DOHH2 (cell line): ENCODE measurements around the gene POU2F3.

Source experiments
- H3F3A ChIP-seq: fragments of 200-600 bp; sonication (generic), shearing (Covaris generic); 2 replicates; pipeline ENCODE4 v1.6.0; 2016; ENCODE audit warnings: antibody characterized with exemption, mild to moderate bottlenecking; ENCODE audit not compliant: control insufficient read depth, insufficient read depth
- H3K27ac ChIP-seq: fragments of 200-600 bp; sonication (generic); 2 replicates; pipeline ENCODE4 v1.5.1; 2014; ENCODE audit warnings: low read depth, mild to moderate bottlenecking, low read length, moderate library complexity
- H3K27me3 ChIP-seq: fragments of 200-600 bp; sonication (generic); 2 replicates; pipeline ENCODE4 v1.6.1; 2014; ENCODE audit warnings: mild to moderate bottlenecking, low read length, mixed read lengths; ENCODE audit not compliant: control insufficient read depth
- H3K36me3 ChIP-seq: fragments of 200-600 bp; sonication (generic); 2 replicates; pipeline ENCODE4 v1.6.1; 2014; ENCODE audit warnings: mild to moderate bottlenecking, low read length, moderate library complexity, mixed read lengths; ENCODE audit not compliant: control insufficient read depth
- H3K4me1 ChIP-seq: fragments of 200-600 bp; sonication (generic); 2 replicates; pipeline ENCODE4 v1.6.1; 2014; ENCODE audit warnings: mild to moderate bottlenecking, low read length, mixed read lengths; ENCODE audit not compliant: control insufficient read depth
- H3K4me2 ChIP-seq: fragments of 200-600 bp; sonication (generic); 2 replicates; pipeline ENCODE4 v1.6.0; 2014; ENCODE audit warnings: mild to moderate bottlenecking, low read length, moderate library complexity
- H3K4me3 ChIP-seq: fragments of 200-600 bp; sonication (generic); 2 replicates; pipeline ENCODE4 v1.5.1; 2014; ENCODE audit warnings: mild to moderate bottlenecking, low read length, mixed read lengths
- H3K79me2 ChIP-seq: fragments of 200-600 bp; sonication (generic); 2 replicates; pipeline ENCODE4 v1.6.1; 2014; ENCODE audit warnings: mild to moderate bottlenecking, low read length, mixed read lengths; ENCODE audit not compliant: control insufficient read depth
- H3K9me2 ChIP-seq: fragments of 200-600 bp; sonication (generic); replicated peaks from 2 replicates; pipeline ENCODE4 v1.6.1; 2014; ENCODE audit warnings: mild to moderate bottlenecking, low read length, mixed read lengths; ENCODE audit not compliant: control insufficient read depth
- H3K9me3 ChIP-seq: fragments of 200-600 bp; sonication (generic); 2 replicates; pipeline ENCODE4 v1.6.1; 2014; ENCODE audit warnings: antibody characterized with exemption, low read length, mixed read lengths; ENCODE audit not compliant: control insufficient read depth, insufficient read depth
- H4K20me1 ChIP-seq: fragments of 200-600 bp; sonication (generic); 2 replicates; pipeline ENCODE4 v1.6.0; 2014; ENCODE audit warnings: low read depth, mild to moderate bottlenecking, antibody characterized with exemption, low read length, moderate library complexity; ENCODE audit not compliant: control insufficient read depth, insufficient read depth
- CTCF ChIP-seq: fragments of 200-600 bp; sonication (generic); IDR thresholded peaks from one replicate; pipeline ENCODE4 v1.5.1; 2014; ENCODE audit warnings: antibody characterized with exemption, mild to moderate bottlenecking, low read depth, low read length; ENCODE audit not compliant: poor library complexity, severe bottlenecking
- EZH2phosphoT487 ChIP-seq: fragments of 200-600 bp; sonication (generic); IDR thresholded peaks from 2 replicates; pipeline ENCODE4 v1.6.1; 2017; ENCODE audit warnings: borderline replicate concordance, mild to moderate bottlenecking, antibody characterized with exemption, low read length, moderate library complexity, mixed read lengths

Gene POU2F3

GRCh38 chr11:120224972-120225909 is 14.7 kb upstream of the POU2F3 start:
- H3K4me2 ChIP-seq: no peak overlapping the region
- peaks cover 7% of the 10 kb centered on the region; the same call in 1 of the 2 replicates for H3K27me3 ChIP-seq
- H3K4me3 ChIP-seq: no peak overlapping the region
- H3K9me3 ChIP-seq: no peaks in the 10 kb centered on the region
- no peaks in the 10 kb centered on the region for H3K4me1 ChIP-seq
- H3F3A ChIP-seq: no peaks in the 10 kb centered on the region
- no peaks in the 10 kb centered on the region for H3K79me2 ChIP-seq
- H3K9me2 ChIP-seq: no peaks in the 10 kb centered on the region
- H3K36me3 ChIP-seq: no peaks in the 10 kb centered on the region
- TF ChIP-seq CTCF (no peak), EZH2phosphoT487 (no peak)
- H3K27ac ChIP-seq: no peak overlapping the region
- no peaks in the 10 kb centered on the region for H4K20me1 ChIP-seq

- Histone ChIP-seq H3F3A (no peaks in the 10 kb centered on the region), H3K9me2 (no peaks in the 10 kb centered on the region), H4K20me1 (no peaks in the 10 kb centered on the region), H3K4me2 (no peak overlapping the region), H3K27ac (no peak overlapping the region), H3K9me3 (no peaks in the 10 kb centered on the region), H3K36me3 (no peaks in the 10 kb centered on the region), H3K79me2 (no peaks in the 10 kb centered on the region), H3K27me3 (peaks cover 7% of the 10 kb centered on the region; the same call in 1 of the 2 replicates), H3K4me3 (no peak overlapping the region), H3K4me1 (no peaks in the 10 kb centered on the region)
- TF ChIP-seq EZH2phosphoT487 (no peak), CTCF (no peak)
Measured at GRCh38 chr11:120226242-120226641, 13.7 kb upstream of the POU2F3 start.

GRCh38 chr11:120226714-120227113 is 13.2 kb upstream of the POU2F3 start:
- H3K4me2 ChIP-seq: no peak overlapping the region
- TF ChIP-seq EZH2phosphoT487: no peak

DNA sequence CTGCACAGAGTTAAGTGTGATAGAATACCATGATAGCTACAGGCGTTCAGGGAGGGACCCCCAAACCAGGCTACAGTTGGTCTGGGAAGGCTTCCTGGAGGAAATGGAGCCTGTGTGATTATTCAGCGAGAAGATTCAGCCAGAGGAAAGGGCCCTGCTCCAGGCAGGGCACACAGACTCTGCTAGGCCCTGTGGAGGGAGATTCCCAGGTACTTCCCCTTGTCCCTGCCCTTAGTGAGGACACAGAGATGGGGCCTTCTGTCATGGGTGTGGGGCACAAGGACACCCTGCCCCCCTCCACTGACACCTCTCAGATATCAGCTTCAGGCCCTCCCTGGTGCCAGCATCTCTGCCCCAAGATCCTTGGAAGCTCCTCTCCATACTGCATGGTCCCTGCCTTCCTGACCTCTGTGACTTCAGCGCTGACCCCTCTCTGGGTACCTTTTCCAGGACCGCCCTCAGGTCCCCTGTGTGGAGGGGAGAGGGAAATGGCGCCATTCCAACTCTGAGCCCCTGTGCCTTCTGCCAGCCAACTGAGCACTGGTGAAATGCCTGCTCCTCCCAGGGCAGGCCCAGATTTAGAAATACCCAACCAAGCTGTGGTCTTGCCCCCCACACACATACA is 12.6 kb upstream of the POU2F3 start:
- TF ChIP-seq CTCF: no peak
- no peak overlapping the region for H3K4me2 ChIP-seq
- H3K27ac ChIP-seq: no peak overlapping the region
- H3K9me3 ChIP-seq: no peaks in the 10 kb centered on the region
- H3K27me3 ChIP-seq: peaks cover 7% of the 10 kb centered on the region; the same call in 1 of the 2 replicates
- H4K20me1 ChIP-seq: no peaks in the 10 kb centered on the region
- H3K36me3 ChIP-seq: no peaks in the 10 kb centered on the region
- no peaks in the 10 kb centered on the region for H3K9me2 ChIP-seq
- H3K4me3 ChIP-seq: no peak overlapping the region
- H3K4me1 ChIP-seq: no peaks in the 10 kb centered on the region
- H3F3A ChIP-seq: no peaks in the 10 kb centered on the region
- no peaks in the 10 kb centered on the region for H3K79me2 ChIP-seq

More at GRCh38 chr11:120226714-120227113, 13.2 kb upstream of the POU2F3 start:
- Histone ChIP-seq H4K20me1 (no peaks in the 10 kb centered on the region), H3F3A (no peaks in the 10 kb centered on the region), H3K9me2 (no peaks in the 10 kb centered on the region), H3K79me2 (no peaks in the 10 kb centered on the region), H3K9me3 (no peaks in the 10 kb centered on the region), H3K4me3 (no peak overlapping the region), H3K36me3 (no peaks in the 10 kb centered on the region), H3K27me3 (peaks cover 7% of the 10 kb centered on the region; the same call in 1 of the 2 replicates), H3K27ac (no peak overlapping the region), H3K4me1 (no peaks in the 10 kb centered on the region)
